ENCODE measurements around the gene HJURP. TPM values are rescaled to one million over a fixed set of nuclear protein-coding genes. Genes with fewer than 3 reads are reported as not detected.

The HJURP gene
- total RNA-seq, 4 donors from 2014 or later = under 0.01 to 0.23 (median 0.19) TPM; not detected in 1

DNA sequence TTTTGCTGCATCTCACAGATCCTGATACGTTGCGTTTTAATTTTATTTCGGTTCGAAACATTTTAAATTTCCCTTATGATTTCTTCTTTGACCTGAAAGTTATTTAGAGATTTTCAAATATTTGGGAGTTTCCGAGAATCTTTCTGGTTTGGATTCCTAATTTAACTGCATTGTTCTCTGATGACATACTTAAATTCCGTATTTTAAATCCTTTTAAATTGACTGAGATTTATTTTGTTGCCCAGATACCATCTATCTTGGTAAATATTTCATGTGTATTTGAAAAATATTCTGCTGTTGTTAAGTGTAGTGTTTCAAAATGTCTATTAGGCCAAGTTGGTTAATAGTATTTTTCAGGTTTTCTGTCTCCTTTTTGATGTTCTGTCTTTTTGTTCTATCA lies 38.5 kb downstream of the HJURP start:
- no peaks in the 10 kb centered on the region for H3K9me3 ChIP-seq
- 72% methylated on average over 6 of the region's 6 CpGs for WGBS
- no peaks in the 10 kb centered on the region for H3K4me1 ChIP-seq
- peaks cover 0 to 5% (median 0%) of the 10 kb centered on the region in 4 donors for H3K27me3 ChIP-seq
- H3K4me3 ChIP-seq = no peak overlapping the region
- DNase-seq (ENCODE audit: extremely low spot score) = no peak
- no peak for TF ChIP-seq EP300 (IDR thresholded peaks at IDR 0.05)
- no peak for TF ChIP-seq POLR2A (IDR thresholded peaks at IDR 0.05; ENCODE audit: low read depth)
- TF ChIP-seq, protein P1, sequence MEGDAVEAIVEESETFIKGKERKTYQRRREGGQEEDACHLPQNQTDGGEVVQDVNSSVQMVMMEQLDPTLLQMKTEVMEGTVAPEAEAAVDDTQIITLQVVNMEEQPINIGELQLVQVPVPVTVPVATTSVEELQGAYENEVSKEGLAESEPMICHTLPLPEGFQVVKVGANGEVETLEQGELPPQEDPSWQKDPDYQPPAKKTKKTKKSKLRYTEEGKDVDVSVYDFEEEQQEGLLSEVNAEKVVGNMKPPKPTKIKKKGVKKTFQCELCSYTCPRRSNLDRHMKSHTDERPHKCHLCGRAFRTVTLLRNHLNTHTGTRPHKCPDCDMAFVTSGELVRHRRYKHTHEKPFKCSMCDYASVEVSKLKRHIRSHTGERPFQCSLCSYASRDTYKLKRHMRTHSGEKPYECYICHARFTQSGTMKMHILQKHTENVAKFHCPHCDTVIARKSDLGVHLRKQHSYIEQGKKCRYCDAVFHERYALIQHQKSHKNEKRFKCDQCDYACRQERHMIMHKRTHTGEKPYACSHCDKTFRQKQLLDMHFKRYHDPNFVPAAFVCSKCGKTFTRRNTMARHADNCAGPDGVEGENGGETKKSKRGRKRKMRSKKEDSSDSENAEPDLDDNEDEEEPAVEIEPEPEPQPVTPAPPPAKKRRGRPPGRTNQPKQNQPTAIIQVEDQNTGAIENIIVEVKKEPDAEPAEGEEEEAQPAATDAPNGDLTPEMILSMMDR (IDR thresholded peaks at IDR 0.05) = no peak
- no peak for TF ChIP-seq POLR2AphosphoS5 (IDR thresholded peaks at IDR 0.05)
- H3K36me3 ChIP-seq = no peaks in the 10 kb centered on the region
- intact Hi-C loops (cut with DNase I) = no loop called here
- H3K27ac ChIP-seq (replicated peaks in 1 of 4) = no peak overlapping the region

DNA sequence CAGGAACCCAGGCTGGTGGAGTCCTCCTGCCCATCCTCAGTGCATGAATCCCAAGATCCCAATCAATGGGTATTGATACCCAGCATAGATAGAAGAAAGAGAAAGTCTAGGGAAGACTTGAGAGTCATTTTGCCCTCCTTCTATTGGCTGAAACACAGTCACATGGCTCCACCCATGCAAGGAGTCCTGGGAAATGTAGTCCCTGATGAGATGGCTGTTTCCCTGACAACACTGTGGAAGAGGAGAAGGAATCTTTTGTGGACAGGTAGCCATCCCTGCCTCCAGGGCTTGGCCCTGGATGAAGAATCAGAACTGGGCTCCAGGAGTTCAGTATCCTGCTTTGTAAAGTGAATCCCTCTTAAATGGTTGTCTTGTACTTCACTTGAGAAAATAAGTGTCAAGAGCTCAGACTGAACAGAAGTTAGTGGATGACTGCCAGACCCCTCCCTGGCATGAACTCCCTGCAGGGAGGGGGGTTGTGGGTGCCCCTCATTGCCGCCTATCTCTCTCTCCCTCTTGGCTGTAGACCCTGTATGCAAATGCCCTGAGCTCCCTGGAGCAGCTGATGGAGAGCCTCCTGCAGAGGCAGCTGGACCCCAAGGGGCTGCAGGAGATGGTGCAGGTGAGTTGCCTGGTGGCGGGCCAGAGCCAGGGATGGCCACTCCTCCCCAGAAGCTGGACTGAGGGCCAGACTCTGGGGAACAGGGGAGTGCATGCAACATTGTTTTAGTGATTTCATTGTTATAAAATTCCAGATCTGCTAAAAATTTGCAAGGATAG lies 40.1 kb downstream of the HJURP start:
- Histone ChIP-seq H3K27ac (replicated peaks in 1 of 4) (no peak overlapping the region), H3K4me1 (no peaks in the 10 kb centered on the region), H3K9me3 (no peaks in the 10 kb centered on the region), H3K36me3 (no peaks in the 10 kb centered on the region), H3K27me3 (peaks cover 0 to 5% (median 0%) of the 10 kb centered on the region in 4 donors), H3K4me3 (no peak overlapping the region)
- WGBS = 30% methylated on average over 2 of the region's 2 CpGs
- no peak for DNase-seq (ENCODE audit: extremely low spot score)
- intact Hi-C loops (cut with DNase I) = no loop called here
- no peak for TF ChIP-seq POLR2A (IDR thresholded peaks at IDR 0.05; ENCODE audit: low read depth)
- no peak for TF ChIP-seq EP300 (IDR thresholded peaks at IDR 0.05)
- TF ChIP-seq, protein P1 (IDR thresholded peaks at IDR 0.05) = no peak
- no peak for TF ChIP-seq POLR2AphosphoS5 (IDR thresholded peaks at IDR 0.05)

DNA sequence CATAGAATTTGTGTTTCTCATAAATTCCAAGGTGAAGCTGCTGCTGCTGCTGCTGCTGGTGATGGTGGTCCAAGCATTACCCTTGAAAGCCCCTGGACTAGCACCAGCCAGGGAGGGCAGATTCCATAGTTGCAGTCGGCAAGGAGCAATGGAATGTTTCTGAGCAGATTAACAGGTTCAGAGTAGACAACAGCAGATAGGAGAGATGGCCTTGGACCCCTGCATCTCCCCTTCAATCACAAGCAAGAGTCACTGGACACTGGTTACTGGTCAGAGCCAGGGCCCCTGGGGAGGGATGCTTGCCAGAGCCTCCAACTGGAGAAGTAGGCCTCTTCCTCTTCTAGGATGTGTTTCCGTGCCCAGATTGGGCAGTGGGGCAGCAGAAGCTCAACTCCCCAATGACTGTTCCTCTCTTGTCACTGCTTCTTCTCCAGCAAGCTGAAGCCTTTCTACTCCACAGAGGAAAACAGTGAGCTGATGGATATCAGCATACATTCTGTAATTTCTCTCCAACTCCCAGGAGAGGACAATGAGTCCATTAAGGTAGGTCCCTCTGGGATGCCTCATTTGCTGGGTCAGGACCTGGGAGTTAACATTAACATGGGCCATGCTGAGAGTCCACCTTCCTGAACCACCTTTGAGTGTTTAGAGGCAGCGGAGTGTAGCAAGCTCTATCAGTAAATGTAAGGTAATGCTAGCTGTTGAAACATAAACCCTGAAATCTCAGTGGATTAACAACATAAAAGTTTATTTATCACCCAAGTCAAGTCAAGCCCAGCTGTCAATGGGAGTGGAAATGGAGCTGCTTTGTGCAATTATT lies 40.9 kb downstream of the HJURP start:
- Histone ChIP-seq H3K9me3 (no peaks in the 10 kb centered on the region), H3K27ac (replicated peaks in 1 of 4) (no peak overlapping the region), H3K36me3 (no peaks in the 10 kb centered on the region), H3K27me3 (peaks cover 0 to 3% (median 0%) of the 10 kb centered on the region in 4 donors), H3K4me1 (no peaks in the 10 kb centered on the region), H3K4me3 (no peak overlapping the region)
- DNase-seq (ENCODE audit: extremely low spot score) = no peak
- intact Hi-C loops (cut with DNase I) = no loop called here
- WGBS = 69% methylated on average over 3 of the region's 3 CpGs
- no peak for TF ChIP-seq POLR2A (IDR thresholded peaks at IDR 0.05; ENCODE audit: low read depth)
- no peak for TF ChIP-seq EP300 (IDR thresholded peaks at IDR 0.05)
- TF ChIP-seq POLR2AphosphoS5 (IDR thresholded peaks at IDR 0.05) = no peak
- TF ChIP-seq, protein P1 (IDR thresholded peaks at IDR 0.05) = no peak

DNA sequence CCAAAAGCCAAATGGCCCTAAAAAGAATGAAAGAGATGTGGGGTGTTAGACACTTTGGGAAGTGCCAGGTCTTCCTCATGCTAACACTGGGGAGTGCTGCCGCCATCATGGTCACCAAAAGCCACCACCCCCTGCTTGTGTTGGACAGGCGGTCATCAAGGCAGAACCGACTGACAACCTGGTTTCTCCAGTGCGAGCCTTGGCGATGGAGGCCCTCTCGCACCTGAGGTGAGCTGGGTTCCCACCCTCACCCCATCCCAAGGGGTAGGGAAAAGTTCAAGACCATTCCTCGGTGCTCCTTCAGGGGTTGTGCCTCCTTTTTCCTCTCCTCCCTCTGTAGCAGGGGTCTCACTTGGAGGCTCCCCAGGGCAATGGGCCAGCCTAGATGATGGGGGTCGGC lies 42.6 kb downstream of the HJURP start:
- WGBS = 94% methylated on average over 8 of the region's 8 CpGs
- intact Hi-C loops (cut with DNase I) = no loop called here
- DNase-seq (ENCODE audit: extremely low spot score) = no peak
- H3K4me3 ChIP-seq = no peak overlapping the region
- no peaks in the 10 kb centered on the region for H3K9me3 ChIP-seq
- H3K27ac ChIP-seq (replicated peaks in 1 of 4) = no peak overlapping the region
- no peaks in the 10 kb centered on the region for H3K36me3 ChIP-seq
- H3K27me3 ChIP-seq = peaks cover 0 to 16% (median 0%) of the 10 kb centered on the region in 4 donors
- no peaks in the 10 kb centered on the region for H3K4me1 ChIP-seq
- TF ChIP-seq POLR2AphosphoS5 (IDR thresholded peaks at IDR 0.05) (no peak), EP300 (IDR thresholded peaks at IDR 0.05) (no peak), POLR2A (IDR thresholded peaks at IDR 0.05; ENCODE audit: low read depth) (no peak)
- TF ChIP-seq, protein P1 (IDR thresholded peaks at IDR 0.05) = no peak

Data from esophagus muscularis mucosa (tissue), 4 donors.